ENCODE measurements around the gene PTH1R. TPM values are rescaled to one million over a fixed set of nuclear protein-coding genes. Genes with fewer than 3 reads are reported as not detected.

The PTH1R gene
- total RNA-seq, 1 experiment from 2014 or later, result not detected

DNA sequence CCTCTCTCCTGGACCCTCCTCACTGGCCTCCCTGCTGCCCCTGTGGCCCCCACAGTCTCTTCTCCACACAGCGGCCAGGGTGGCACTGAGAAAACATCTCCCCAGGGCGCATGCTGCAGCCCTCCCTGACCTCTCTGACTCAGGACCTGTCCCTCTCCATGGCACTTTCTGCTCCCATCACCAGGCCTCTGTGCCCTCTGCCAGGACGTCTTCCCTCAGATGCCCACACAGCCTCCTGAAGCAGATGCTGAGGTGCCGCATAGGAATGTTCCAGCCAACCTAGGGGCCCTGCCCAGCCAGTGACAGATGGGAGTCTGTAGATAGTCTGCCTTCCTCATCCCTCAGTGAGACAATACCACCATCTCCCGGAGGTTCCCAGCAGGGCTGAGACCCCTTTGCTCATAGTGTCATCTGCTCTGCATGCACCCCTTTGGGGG is 22.9 kb upstream of the PTH1R start:
- H3K36me3 ChIP-seq (ENCODE audit: control insufficient read depth, insufficient read depth, low read length), result no peaks in the 10 kb centered on the region
- intact Hi-C loops (cut with micrococcal nuclease; ENCODE audit: unreplicated experiment) (no loop called here), in situ Hi-C loops (cut with HindIII; ENCODE audit: low pct_unique_long_range_greater_than_20kb, low sequenced_read_pairs) (no loop called here)
- H3K4me3 ChIP-seq (ENCODE audit: low read depth in 2 of 2, low read length in 2 of 2), result no peak overlapping the region
- no peak for TF ChIP-seq POLR2AphosphoS5 (IDR thresholded peaks at IDR 0.05; ENCODE audit: low read depth, low read length)
- TF ChIP-seq, protein P1, sequence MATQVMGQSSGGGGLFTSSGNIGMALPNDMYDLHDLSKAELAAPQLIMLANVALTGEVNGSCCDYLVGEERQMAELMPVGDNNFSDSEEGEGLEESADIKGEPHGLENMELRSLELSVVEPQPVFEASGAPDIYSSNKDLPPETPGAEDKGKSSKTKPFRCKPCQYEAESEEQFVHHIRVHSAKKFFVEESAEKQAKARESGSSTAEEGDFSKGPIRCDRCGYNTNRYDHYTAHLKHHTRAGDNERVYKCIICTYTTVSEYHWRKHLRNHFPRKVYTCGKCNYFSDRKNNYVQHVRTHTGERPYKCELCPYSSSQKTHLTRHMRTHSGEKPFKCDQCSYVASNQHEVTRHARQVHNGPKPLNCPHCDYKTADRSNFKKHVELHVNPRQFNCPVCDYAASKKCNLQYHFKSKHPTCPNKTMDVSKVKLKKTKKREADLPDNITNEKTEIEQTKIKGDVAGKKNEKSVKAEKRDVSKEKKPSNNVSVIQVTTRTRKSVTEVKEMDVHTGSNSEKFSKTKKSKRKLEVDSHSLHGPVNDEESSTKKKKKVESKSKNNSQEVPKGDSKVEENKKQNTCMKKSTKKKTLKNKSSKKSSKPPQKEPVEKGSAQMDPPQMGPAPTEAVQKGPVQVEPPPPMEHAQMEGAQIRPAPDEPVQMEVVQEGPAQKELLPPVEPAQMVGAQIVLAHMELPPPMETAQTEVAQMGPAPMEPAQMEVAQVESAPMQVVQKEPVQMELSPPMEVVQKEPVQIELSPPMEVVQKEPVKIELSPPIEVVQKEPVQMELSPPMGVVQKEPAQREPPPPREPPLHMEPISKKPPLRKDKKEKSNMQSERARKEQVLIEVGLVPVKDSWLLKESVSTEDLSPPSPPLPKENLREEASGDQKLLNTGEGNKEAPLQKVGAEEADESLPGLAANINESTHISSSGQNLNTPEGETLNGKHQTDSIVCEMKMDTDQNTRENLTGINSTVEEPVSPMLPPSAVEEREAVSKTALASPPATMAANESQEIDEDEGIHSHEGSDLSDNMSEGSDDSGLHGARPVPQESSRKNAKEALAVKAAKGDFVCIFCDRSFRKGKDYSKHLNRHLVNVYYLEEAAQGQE (IDR thresholded peaks at IDR 0.05; ENCODE audit: insufficient read depth in 1 of 2, low read depth in 2 of 2, low read length in 1 of 2), result no peak
- no peaks in the 10 kb centered on the region for H3K4me1 ChIP-seq (ENCODE audit: control insufficient read depth, insufficient read depth, low read length)
- no peak overlapping the region for H3K27ac ChIP-seq (ENCODE audit: low read length)
- ATAC-seq, result no peak
- no peaks in the 10 kb centered on the region for H3K9me3 ChIP-seq (ENCODE audit: control insufficient read depth, insufficient read depth, low read depth, low read length)
- no peaks in the 10 kb centered on the region for H3K27me3 ChIP-seq (ENCODE audit: control insufficient read depth, insufficient read depth, low read length)
- no peak for DNase-seq (ENCODE audit: low read depth, low spot score)
- ChIA-PET CTCF (no interaction called here), POLR2A (no interaction called here)
- no TSS peak for BruUV-seq (replicated peaks)

DNA sequence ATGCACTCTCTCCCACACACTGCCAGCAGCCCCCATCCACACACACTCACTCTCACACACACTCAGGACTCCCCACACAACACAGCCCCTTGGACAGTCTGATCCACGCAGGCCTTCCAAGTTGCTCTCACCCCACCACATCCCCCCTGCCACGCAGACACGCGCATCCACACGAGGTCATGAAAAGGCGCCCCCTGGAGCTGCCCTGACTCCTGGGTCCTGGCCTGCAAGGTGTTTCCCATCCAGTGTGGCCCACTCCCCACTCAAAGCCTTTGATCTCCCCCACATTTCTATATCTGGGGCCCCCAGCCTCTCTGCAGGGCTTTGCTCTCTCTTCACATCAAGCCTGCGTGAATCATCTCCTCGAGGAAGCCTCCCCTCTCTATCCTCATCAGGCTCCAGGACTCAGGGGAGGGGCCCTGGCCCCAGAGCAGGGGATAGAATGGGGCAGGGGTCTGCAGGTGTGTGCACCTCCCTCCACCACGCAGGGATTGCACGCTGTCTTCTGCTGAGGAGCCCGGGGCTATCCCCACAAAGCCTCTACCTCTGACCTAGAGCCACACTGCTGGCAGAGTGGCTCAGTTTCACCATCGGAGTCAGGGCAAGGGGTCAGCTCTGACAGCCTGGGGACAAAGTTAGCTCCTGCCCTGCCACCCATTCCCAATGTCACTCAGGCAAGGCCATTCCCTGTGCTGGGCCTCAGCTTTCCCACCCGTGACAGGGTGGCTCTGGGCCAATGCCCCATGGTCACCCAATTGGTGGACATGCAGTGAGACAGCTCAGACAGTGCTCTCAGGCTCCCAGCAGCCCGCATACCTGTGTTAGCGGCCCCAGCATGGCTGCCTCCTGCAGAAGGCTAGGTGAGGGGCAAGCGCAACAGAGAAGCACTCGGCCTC is 20.7 kb upstream of the PTH1R start:
- Histone ChIP-seq H3K9me3 (ENCODE audit: control insufficient read depth, insufficient read depth, low read depth, low read length) (no peaks in the 10 kb centered on the region), H3K27me3 (ENCODE audit: control insufficient read depth, insufficient read depth, low read length) (no peaks in the 10 kb centered on the region), H3K36me3 (ENCODE audit: control insufficient read depth, insufficient read depth, low read length) (no peaks in the 10 kb centered on the region), H3K4me3 (ENCODE audit: low read depth in 2 of 2, low read length in 2 of 2) (no peak overlapping the region), H3K4me1 (ENCODE audit: control insufficient read depth, insufficient read depth, low read length) (no peaks in the 10 kb centered on the region), H3K27ac (ENCODE audit: low read length) (no peak overlapping the region)
- DNase-seq (ENCODE audit: low read depth, low spot score), result no peak
- intact Hi-C loops (cut with micrococcal nuclease; ENCODE audit: unreplicated experiment), result no loop called here
- no peak for ATAC-seq
- ChIA-PET POLR2A (interaction anchor here (1.0 kb wide), 1 partner anchor 77 kb away, joined by 3 read pairs; no protein-coding TSS in a partner anchor), CTCF (interaction anchor here (0.6 kb wide), 1 partner anchor 188 kb away, joined by 4 read pairs; no protein-coding TSS in a partner anchor)
- BruUV-seq (replicated peaks), result no TSS peak
- in situ Hi-C loops (cut with HindIII; ENCODE audit: low pct_unique_long_range_greater_than_20kb, low sequenced_read_pairs), result no loop called here
- TF ChIP-seq, protein P2, sequence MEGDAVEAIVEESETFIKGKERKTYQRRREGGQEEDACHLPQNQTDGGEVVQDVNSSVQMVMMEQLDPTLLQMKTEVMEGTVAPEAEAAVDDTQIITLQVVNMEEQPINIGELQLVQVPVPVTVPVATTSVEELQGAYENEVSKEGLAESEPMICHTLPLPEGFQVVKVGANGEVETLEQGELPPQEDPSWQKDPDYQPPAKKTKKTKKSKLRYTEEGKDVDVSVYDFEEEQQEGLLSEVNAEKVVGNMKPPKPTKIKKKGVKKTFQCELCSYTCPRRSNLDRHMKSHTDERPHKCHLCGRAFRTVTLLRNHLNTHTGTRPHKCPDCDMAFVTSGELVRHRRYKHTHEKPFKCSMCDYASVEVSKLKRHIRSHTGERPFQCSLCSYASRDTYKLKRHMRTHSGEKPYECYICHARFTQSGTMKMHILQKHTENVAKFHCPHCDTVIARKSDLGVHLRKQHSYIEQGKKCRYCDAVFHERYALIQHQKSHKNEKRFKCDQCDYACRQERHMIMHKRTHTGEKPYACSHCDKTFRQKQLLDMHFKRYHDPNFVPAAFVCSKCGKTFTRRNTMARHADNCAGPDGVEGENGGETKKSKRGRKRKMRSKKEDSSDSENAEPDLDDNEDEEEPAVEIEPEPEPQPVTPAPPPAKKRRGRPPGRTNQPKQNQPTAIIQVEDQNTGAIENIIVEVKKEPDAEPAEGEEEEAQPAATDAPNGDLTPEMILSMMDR (IDR thresholded peaks at IDR 0.05), result no peak
- TF ChIP-seq, protein P1 (IDR thresholded peaks at IDR 0.05; ENCODE audit: insufficient read depth in 1 of 2, low read depth in 2 of 2, low read length in 1 of 2), result no peak
- TF ChIP-seq POLR2AphosphoS5 (IDR thresholded peaks at IDR 0.05; ENCODE audit: low read depth, low read length) (no peak), SIN3A (IDR thresholded peaks at IDR 0.05; ENCODE audit: borderline replicate concordance, insufficient read depth, low read depth, low read length) (no peak), TCF7L2 (IDR thresholded peaks at IDR 0.05; ENCODE audit: low read depth, low read length) (no peak)

Measured in Panc1 (cell line).